Activated CD4-positive, alpha-beta T cell treated with anti-CD3 and anti-CD28 coated beads, Interleukin-2, Interleukin-6, amounts not matched to agents 100 ng/mL and 50 ng/mL, durations not matched to agents 16 hours and 8 hours (primary cell): Measurements from ENCODE around the gene BRI3.
A peak's percentile ranks its signal among the peaks of the same experiment; 100 is the strongest.

ENCODE experiments used
- DNase-seq: peaks from one replicate; pipeline ENCODE4 v3.0.0-alpha.2; 2020

The BRI3 gene

GRCh38 chr7:98288064-98288823, 6.8 kb downstream of the BRI3 start:
- DNase-seq, result no peak

DNA sequence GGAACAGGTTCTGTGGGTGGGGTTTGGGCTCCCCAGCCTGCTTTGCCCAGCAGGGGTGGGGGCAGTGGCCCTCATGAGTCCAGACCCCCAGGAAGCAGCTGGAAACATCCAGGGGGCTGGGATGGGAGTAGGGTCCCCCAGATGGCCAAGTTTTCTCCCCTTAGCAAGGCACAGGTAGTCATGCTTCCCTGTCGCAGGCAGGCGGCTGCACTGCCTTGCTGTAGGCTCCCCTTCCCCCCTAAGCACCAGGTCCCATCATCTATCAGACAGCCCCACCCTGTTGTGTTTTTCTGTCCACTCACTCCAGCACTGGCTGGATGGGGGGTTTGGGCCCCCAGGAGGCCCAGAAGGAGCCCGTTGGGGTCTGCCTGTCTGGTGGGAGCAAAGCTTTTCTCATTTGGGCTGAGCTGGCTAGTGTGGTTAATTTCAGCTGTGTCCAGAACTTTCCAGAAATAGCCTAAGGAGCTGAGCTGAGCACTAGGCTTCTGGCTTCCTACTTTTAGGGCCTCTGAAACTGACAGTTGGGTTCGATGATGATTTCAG, 7.9 kb downstream of the BRI3 start:
- DNase-seq, result no peak

DNA sequence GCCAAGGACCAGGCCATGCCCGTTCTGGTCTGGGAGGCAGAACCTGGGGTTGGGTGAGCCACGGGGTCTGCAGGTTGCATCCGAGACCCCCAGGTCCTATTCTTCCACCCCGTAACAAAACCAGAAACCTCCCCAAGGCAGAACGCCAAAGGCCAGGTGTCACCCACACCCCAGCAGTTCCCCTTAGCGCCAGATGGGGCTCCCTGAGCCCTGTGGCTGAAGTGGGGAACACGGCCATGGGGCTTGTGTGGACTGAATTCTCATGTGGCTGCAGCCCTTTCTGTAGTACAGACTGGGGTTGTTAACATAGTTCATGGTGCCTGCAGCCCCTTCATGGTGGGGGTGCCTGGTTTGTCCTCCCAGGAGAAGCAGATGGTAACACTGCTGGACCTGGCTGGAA, 10.2 kb downstream of the BRI3 start:
- no peak for DNase-seq

DNA sequence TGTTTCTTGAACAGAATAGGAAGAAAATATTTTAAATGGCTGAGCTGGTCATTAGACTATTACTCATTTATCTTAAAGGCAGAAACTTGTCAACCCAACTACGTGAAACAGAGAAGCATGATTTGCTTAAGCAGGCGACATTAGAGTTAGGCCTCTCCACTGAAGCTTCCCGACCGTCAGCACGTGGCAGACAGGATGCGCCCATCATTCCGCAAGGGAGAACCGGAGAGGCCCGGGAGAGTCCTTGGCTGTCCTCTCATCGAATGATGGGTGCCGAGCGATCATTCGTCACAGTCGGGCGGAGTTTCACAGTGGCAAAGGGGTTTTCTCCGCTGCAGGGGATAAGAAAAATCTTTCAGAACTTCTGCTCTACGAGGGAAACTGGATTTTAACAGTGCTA, 11.8 kb downstream of the BRI3 start:
- DNase-seq, result no peak

DNA sequence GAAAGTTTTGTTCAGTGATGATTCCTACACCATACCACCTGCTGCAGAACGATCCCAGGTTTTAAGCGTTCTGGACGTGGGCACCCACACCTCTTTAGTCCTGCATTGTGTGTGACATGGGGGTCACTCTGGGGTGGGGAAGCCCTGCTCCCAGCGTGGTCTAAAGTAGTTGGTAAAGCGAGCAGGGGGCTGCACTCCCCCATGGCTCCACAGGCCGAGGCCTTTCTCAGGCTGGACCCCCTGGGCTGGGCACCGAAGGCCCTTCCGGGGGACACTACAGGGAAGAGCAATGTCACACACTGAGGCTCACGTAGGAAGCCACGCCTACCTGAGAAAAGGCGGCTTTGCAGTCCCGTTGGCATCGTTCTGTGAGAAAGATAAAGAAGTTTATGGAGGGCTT, 12.3 kb downstream of the BRI3 start:
- DNase-seq, result no peak

DNA sequence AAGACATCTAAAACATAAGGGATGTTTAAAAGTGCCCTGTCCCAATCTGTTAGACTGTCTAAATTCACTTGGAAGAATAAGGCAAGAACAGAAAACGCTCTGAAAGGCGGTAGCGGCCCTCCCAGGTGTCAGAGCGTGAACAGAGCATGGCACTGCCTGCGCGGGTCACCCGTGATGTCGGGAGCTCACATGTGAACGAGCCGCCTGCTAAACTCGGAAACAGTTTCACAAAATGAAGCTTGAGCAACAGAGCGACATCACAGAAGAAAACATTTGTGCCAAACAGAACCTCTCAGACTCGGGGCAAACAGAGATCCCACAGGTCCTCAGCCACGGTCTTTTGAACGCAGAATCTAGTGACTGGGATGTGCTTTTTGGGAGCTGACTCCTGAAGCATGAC, 12.8 kb downstream of the BRI3 start:
- no peak for DNase-seq

GRCh38 chr7:98294798-98295382, 13.4 kb downstream of the BRI3 start:
- peak; percentile 33 for DNase-seq

- DNase-seq, result no peak
Observed at GRCh38 chr7:98295467-98296192, 14.1 kb downstream of the BRI3 start.

GRCh38 chr7:98296833-98297232, 15.3 kb downstream of the BRI3 start:
- no peak for DNase-seq

- DNase-seq, result no peak
Observed at GRCh38 chr7:98297626-98298286, 16.3 kb downstream of the BRI3 start.

DNA sequence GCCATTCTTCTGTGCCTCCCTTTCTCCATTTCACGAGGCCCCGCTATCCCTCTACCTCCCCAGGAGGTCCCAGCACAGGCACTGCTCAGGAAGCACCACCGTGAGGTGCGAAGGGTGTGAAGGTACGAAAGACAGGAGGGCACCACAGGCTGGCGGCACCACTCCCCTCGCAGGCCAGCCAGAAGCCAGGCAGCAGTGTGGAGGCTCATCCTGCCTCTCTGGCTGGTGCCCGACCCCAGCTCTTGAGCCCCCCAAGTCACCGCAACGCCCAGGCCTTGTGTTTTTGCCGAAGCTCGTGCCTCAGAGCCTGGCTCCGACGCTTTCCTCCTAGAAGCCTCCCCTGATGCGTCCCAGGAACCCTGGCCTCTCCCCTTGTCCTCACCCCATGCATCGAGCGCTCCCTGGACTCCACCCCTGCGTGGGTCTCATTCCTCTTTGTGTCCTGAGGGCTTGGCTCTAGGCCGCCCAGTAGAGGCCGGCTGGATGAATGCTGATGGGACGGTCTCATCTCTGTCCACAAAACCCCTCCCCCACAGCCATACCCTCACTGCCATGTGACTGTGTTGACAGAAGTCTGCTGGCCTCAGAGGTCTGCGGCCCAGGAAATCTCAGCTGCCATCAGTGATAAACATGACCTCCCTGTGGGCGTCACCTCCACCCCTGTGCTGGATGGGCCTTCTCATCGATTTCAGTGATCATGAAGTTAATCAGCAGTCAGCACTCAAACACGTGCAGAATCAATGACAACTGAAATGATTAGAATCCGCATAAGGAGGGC, 19.3 kb downstream of the BRI3 start:
- DNase-seq, result no peak

DNA sequence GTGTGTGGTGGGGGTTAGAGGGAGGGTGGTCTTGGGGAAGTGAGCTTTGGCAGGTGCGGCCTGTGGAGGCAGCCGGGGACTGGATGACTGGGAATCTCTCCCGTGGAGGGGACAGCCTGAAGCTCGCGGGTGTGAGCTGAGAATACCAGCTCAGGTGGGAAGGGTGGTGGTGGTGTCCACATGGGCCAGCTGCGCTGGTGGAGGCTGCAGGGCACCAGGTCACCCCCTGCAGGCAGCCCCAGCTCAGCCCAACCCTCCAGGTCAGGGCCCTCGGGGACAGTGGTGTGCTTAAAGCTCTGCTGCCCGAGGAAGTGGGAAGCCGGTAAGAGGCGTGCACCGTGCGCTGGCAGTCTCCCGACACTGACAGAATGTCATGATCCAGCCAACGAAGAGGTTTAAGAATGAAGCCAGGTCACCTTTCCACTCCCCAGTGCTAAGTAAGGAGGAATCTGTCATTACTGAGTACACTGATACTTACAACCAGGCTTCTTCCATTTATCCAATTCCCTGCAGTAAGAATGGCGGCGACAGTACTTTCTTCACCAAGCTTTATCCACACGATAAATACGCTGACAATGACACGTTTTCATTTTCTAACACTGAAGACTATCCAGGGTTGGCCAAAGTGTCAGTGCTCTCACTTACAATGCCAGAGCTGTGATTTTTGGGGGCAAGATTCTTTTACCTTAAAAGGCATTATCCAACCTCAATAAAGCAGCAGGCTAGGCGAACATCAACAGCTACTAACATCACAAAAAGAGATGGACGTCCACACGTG, 20.4 kb downstream of the BRI3 start:
- DNase-seq, result no peak

GRCh38 chr7:98303176-98303865, 21.8 kb downstream of the BRI3 start:
- DNase-seq, result no peak

- no peak for DNase-seq
Observed at GRCh38 chr7:98303906-98304305, 22.4 kb downstream of the BRI3 start.

DNA sequence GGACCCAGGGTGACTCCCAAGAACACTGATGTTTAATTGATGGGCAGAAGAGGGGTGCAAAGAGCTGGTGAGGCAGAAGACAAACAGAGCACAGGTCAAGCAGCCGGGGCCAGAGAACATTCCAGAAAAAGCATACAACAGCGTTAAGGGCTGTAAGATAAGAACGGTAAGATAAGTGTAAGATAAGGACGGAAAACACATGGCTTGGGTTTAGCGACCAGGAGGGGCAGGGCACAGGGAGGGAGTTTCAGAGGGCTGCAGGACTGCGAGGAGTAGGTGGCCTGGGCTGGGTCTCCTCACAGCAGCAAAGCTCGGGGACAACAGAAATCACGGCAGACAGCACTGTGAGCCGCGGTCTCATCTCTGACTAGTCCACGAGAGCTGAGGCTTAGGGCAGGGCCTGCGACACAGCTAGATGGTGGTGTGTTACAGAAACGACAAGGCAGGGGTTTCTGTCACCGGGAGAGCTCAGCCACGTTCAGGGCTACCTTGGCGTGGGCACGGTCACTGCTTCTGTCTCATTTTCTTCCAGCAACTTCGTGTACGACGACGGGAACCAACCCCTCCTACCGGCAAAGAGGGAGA, 24.6 kb downstream of the BRI3 start:
- DNase-seq, result no peak

DNA sequence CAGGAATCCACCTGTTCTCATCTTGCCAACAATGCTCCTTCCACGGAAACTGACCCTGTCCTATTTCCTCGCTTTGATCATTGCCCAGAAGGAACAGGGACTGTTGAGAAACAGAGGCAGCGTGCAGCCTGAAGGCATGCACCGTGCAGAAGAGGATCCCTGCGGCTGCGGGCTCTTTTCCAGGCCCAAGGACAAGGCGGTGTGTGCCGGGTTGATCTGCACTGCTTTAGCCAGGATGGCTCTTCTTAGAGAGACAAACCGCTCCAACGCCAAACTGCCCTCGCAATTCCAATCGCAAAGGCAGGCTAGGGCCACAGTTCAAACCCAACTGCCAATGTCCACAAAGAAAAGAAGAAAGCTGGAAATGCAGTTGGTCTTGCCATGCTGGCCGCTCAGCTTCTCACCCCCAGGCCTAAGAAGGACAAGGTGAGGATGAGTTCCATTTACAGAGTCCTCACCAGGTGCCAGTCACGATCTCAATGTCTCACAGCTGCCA, 26.5 kb downstream of the BRI3 start:
- DNase-seq, result no peak

GRCh38 chr7:98309566-98309965, 28.1 kb downstream of the BRI3 start:
- DNase-seq, result no peak

GRCh38 chr7:98312201-98312600, 30.7 kb downstream of the BRI3 start:
- no peak for DNase-seq

- no peak for DNase-seq
Observed at GRCh38 chr7:98314469-98314868, 33.0 kb downstream of the BRI3 start.

- no peak for DNase-seq
Observed at GRCh38 chr7:98315318-98315993, 34.0 kb downstream of the BRI3 start.
